Erythroblast (primary cell): ENCODE results near the gene SLAMF6.

Experiments used
- GATA1 ChIP-seq: IDR thresholded peaks from 2 replicates; pipeline ENCODE4 v1.6.1; 2011; ENCODE audit warnings: low read depth, mild to moderate bottlenecking, control low read depth, low read length, moderate library complexity
- POLR2A ChIP-seq: IDR thresholded peaks from 2 replicates; pipeline ENCODE4 v1.6.1; 2011; ENCODE audit warnings: mild to moderate bottlenecking, low read length

DNA sequence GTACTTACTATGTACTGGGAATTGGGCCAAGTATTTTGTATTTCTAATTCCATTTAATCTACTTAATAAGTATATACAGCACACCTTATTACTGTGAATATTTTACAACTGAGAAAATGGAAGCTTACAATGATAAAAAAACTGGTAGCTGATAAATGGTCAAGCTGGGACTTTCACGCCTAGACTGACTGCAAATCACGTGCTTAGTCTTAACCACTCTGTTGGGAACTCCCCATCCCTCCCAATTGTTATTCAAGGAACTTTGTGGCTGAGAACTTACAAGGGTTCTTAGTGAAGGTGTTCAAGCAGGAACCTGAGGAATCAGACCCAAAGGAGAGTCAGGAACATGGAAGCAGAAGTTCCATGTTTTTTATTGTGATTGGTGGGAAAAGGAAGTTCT lies 29.4 kb upstream of the SLAMF6 start:
- no peak for TF ChIP-seq POLR2A
- no peak for TF ChIP-seq GATA1
